Forelimb muscle (tissue), 1 donor: Measurements from ENCODE around the gene SLC43A3. TPM values are rescaled to one million over a fixed set of nuclear protein-coding genes. Genes with fewer than 3 reads are reported as not detected.
"Not testable (repeated sequence)": the region's sequence is repeated elsewhere in the genome, so short reads cannot be mapped to it uniquely, and the experiment has no call there.

Source experiments
- DNase-seq: peaks from one replicate; pipeline ENCODE4 v3.0.0-alpha.2; 2013; ENCODE audit warnings: low read depth
- polyA plus RNA-seq: library from polyadenylated mRNA; unstranded; fragments of 120-200 nt; gene quantifications from one replicate; pipeline ENCODE4 v1.2.1, GENCODE V29; 2013; ENCODE audit not compliant: insufficient read length

SLC43A3 gene
- polyA plus RNA-seq, 1 donor, result 21.8 TPM

DNA sequence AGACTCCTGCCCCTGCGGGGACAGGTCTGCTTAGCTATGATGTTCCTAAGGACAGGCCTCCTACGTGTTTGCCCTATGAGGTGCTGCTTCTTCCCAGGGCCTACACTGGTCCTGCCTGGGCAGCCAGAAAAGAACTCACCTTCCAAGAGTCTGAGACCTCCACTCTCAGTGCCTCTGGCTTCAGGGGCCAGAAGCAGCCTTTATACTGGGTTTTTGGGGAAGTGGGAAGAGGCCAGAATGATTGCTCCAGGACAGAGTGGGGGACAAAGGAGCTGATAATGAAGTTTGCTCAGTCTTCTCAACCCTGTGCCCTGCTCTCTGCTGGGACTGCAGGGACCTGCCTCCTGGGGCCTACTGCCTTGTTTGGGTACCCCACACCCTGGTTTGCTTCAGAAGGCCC is 45.9 kb downstream of the SLC43A3 start, which contains the start of gene PRG3:
PRG3 (minus strand) TSS at position 176 of the 400 bp plus-strand sequence. CDS start 442 bp downstream, outside the sequence.
- no peak for DNase-seq

DNA sequence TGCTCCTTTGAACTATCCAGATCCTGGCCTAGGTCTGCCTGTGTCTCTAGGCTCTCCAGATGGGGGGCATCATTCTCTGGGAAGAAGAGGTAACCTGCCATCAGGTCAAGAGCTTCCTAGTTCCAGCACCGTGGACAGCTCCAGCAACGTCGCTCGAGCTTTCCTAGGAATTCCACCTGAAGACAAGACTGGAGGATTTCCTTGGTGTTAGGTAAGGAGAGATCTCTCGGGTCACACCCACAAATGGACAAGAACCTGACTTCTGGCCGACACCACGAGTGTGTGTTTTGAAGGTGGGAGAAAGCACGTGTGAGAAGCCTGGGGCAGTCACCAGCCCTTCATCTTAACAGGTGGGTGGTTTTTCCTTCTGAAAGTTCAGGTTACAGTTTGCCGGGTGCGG is 47.2 kb downstream of the SLC43A3 start:
- DNase-seq, result no peak

DNA sequence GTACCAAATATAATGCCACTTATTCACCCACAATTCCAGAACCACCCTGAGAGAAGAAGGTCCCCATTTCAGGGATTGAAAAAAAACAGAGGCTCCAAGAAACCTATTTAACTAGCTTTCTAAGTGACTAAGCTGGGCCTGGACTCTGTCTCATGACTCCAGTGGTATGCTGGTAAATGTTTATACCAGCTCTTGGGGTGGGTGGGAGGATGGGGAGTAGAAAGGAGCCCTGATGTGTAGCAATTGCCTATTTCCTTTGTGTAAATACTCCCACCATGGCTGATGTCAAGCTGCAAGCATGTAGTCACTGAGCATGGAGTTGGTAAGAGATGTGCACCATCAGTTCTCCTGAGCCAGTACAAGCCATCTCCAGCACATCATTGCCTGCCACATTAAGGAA is 48.7 kb downstream of the SLC43A3 start:
- DNase-seq, result no peak

DNA sequence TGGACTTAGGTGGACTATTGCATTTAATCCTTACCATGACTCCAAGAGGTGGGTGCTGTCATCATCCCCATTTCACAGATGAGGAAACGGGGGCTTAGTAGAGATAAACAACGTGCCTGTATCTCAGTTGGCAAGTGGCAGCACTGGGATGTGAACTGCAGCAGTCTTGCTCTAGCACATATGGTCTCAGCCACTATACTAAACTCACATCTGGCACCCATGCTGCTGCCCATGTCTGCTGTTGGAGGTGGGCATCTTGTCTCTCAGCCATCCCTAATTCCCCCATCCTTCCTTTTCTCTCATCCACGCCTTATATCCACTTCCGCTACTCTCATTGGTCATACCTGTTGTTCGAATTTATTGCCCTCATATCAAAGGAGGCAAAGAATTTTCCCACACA is 49.8 kb downstream of the SLC43A3 start:
- no peak for DNase-seq

DNA sequence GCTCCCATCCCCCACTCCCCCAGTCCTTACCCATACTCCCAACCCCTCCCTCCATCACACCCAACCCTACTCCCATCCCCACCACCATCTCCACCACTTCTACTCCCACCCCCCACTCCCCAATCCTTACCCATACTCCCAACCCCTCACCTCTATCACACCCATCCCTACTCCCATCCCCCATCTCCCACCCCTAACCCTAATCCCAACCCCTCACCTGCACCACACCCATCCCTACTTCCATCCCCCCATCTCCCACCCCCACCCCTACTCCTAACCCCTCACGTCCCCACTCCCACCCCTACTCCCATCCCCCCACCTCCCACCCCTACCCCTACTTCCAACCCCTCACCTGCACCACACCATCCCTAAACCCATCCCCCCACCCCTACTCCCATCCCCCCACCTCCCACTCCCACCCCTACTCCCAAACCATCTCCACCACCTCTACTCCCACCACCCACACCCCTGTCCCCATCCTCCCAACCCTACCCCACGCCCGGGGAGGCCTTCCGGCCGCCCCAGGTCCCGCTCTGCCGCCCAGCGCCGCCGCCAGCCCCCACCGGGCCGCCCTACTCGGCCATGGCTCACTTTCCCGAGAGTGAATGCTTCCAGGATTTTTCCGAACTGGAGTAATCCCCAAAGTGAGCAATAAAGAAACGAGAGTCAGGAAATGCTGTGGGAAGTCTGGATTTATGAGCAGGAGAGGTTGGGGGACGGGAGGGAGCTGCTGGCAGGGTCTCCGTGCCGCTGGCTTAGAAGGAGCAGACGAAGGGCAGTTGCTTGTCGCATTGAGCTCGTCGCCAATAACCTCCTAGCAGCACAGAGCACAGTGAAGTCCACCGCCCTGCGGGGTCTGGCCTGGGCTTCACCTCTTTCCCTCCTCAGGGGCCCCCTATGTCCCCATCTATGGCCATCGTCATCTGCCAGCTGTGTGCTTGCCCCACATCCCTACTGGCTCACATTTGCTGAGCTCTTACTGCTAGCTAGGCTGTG is 50.5 kb downstream of the SLC43A3 start:
- DNase-seq, result no peak

DNA sequence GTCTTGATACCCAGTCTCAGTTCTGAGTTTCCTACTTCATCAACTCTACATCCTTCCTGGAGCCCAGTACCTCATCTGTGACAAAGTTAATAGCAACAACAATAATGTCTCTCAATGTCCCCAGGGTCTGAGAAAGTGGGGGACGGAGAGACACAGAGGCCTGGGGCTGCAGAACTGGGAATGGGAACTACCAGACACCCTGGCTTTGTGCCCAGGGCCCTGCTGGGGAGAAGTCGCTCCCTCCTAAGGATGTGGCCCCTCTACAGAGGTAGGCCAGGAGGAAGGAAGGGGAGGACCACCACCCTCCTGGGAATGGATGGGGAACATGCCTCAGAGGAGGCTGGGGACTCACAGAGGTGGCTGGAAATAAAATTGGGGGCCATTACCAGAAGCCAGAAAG is 51.4 kb downstream of the SLC43A3 start:
- DNase-seq, result no peak

DNA sequence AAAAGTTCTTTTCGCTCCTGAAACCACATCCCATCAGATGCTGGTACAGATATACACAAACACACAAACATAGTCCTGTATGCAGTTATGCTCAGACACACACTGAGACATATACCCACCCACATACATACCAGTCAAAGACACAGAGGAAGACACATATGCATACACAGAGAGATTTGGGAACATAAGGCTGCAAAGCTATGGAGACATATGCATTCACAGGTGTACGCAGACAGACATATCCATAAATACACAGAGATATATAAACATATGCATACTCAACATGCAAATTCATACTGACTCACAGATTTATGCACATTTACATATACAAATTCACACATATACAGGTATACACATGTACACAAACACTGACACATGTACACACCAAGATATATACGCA is 52.0 kb downstream of the SLC43A3 start:
- no peak for DNase-seq

DNA sequence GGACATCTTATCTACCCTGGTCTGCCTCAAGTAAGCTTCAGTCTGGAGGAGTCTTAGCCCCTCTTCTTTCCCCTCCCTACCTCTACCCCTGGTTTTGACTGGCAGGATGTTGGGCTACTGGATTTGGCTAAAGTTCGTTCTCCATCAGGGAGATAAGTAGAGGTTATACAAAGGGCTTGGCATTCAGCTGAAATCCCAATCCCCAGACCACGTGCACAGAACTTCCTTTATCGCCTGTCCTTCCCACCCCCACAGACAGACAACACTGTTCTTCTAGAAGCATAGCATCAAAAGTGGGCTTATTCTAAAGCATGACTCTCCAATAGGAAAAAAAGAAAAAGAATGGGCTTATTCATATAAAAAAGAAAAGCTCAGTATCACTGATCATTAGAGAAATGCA is 53.8 kb downstream of the SLC43A3 start:
- DNase-seq, result no peak

DNA sequence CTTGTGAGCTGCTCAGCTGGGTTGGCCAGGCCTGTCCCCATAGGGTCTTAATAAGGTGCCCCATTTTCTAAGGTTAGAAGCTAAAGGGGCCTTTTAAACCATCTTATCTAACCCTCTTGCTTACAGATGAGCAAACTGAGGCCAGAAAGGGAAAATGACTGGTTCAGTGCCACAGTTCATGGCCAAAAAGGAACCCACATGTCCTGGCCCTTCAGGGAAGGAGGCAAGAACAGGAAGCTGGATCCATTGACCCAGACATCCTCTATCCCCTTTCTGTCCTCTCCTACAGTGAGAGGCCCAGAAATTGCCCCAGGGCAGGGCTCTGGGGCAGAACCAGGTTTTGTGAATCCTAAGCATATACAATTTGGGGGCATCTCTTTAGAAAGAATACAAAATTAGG is 56.0 kb downstream of the SLC43A3 start:
- no peak for DNase-seq

DNA sequence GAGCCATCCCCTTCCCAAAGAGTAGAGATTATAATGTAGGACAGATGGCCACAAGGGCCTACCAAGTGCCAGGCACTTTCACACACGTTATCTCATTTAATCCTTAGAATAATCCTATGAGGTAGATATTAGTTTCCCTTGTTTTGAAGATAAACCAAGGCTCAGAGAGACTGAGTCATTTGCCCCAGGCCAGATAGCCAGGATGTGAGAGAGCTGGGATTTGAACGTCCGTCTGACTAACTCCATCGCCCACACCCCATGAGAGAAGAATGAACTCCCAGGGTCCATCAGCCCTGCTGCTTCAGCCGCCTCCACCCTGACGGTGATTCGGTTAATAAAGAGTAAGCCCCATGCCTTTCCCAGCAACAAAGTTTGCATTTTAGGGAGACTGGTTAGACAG is 56.7 kb downstream of the SLC43A3 start:
- no peak for DNase-seq

DNA sequence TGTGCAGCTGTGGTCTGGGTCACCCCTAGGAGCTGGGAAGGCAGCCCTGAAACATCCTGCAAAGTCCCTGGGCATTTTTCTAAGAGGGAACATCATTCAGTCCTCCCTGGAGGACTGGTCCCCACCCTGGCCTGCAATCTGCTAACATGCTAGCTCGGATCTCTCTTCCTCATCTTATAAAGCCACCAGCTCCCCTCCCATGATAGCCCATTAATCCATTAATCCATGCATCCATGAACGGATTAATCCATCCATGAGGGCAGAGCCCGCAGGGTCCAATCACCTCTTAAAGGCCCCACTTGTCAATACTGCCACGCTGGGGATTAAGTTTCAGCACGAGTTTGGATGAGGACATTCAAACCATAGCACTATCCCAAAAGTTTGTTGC is 58.1 kb downstream of the SLC43A3 start:
- DNase-seq, result no peak

DNA sequence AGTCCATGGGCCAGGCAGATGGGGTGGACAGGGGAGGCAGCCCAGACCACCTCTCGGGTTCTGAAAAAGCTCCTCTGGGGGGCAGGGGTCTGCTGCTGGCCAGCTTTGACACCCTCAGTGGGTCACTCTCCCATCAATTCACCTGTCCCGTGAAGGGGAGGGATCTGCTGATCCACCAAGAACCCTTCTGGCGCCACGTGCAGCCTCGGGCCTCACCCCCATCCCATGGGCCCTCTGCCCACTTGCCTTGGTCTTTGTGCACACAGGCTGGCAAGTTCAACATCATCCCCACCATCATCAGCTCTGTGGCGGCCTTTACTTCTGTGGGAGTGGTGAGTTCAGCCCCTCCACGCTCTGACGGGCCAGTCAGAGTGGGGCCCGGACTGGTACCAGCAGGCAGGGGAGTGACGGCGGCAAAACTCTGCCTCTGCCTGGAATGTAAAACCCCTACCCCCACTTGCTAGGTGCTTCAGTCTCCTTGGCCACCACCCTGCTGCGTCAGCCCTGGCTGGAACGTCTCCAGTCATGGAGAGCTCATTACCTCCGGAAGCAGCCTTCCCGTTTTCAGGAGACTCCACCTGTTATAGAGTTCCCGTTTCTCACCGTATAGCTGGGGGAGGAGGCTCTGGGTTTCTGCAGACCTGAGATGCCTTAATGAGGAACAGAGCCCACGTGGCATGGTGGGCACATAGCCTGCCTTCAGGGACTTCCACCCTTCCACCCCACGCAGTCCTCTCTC is 58.6 kb downstream of the SLC43A3 start:
- no peak for DNase-seq

DNA sequence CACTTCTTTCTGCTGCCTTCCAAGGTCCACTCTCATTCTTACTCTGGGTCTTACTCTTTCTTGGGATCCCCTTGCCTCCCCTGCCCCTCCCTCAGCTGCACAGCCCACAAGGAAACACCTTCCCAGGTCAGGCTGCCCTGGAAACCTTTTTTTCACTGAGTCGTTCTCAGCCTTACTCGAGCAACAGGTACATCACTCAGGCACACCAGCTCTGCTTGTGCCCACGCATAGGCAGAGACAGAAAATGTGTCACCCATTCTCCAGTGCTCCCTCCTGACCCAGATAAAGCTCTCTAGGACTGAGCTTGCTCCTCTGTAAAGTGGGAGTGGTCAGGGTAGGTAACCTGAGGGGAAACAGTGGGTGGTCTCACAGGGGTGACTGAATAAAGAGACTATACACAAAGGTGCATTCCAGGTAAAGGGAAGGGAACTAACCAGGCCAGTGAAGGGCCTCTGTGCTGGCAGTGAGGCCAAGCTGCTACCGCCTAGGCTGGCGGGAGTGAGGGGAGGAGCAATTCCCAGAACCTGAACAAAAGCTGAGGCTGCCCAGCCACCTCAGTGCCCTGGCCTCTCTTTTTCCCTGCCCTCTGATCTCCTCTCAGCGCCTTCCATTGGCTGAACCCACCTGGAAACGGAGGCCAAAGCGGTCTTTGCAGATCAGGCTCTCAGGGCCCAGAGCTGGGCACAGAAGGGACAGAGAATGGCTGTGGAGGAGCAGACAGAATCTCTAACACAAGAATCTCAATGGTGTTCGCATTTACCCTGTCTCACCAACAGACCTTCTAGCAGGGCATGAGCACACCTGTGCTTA is 61.9 kb downstream of the SLC43A3 start:
- no peak for DNase-seq

DNA sequence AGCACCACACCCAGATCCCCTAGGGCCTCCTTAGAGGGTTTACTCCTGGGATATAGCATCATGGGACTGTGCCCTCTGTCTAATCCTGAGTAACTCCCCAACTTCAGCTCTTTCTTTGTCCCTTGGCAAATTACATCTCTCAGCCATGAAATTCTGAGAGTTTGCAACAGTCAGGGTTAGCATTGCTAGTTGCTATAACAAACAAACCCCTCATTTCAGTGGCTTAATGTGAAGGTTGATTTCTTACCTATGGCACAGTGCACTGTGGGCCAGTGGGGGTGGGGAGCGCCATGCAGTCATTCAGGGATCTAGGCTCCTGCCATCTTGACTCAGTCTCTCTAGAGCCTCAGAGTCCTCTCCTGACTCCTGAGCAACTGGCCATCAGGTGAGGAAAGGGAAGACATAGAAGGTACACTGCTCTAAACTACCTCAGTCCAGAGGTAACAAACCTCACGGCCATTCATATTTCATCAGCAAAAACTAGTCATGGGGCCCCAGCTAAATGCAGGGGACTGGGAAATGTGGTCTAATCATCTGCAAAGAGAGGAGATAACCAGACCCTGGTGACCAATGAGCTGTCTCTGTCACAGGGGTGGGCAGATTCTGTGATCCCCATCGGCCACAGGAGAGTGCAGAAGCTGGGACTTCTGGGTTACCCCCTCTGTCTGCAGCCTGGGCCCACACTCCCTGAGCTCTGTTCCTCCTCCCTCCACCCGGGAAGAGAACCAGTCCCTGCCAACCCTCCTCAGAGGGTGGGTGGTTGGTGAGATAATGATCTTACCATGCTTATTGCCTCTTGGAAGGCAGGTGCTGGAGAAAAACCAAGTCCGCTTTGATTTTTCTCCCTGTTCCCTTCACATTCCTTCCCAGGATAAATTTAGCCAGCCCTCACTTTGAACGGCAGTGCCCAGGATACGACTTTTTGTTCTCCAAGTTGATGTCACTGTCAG is 63.5 kb downstream of the SLC43A3 start:
- DNase-seq, result no peak

DNA sequence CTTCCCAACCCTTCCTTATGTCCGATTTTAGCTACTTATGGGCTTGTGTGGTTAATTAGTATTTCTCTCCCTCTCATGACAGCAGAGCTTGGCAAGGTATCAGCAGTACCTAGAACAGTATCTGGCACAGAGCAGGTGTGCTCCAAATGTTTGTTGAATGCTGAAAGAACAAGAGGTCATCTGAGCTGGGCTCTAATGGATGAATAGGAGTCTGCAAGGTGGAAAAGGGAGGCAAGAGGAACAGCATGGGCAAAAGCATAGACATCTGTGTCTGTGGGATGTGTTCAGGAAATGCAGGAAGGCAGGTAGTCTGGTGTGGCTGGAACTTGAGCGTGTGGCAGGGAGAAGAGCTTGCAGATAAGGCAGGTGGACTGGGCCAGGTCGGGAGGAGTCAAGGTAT is 65.0 kb downstream of the SLC43A3 start:
- DNase-seq, result no peak

DNA sequence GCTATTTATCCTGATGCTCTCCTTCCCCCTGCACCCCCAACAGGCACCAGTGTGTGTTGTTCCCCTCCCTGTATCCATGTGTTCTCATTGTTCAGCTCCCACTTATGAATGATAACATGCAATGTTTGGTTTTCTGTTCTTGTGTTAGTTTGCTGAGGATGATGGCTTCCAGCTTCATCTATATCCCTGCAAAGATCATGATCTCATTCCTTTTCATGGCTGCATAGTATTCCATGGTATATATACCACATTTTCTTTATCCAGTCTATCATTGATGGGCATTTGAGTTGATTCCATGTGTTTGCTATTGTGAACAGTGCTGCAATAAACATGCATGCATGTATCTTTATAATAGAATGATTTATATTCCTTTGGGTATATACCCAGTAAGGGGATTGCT is 65.5 kb downstream of the SLC43A3 start:
- DNase-seq, result not testable (repeated sequence)

DNA sequence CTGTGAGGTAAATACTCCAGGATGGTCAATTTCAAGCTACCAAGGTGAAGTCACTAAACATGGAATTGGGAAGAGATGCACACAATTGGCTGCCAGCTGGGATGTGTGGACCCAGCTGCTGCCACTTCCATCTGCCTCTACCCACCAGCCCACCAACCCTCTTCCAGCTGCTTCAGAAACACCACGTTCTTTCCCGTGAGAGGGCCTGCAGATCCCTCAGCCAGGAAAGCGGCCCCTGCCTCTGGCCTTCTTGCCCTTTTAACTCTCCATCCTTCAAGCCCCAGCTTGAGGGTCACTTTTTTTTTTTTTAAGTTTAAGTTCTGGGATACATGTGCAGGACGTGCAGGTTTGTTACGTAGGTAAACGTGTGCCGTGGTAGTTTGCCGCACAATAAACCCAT is 65.9 kb downstream of the SLC43A3 start:
- no peak for DNase-seq

DNA sequence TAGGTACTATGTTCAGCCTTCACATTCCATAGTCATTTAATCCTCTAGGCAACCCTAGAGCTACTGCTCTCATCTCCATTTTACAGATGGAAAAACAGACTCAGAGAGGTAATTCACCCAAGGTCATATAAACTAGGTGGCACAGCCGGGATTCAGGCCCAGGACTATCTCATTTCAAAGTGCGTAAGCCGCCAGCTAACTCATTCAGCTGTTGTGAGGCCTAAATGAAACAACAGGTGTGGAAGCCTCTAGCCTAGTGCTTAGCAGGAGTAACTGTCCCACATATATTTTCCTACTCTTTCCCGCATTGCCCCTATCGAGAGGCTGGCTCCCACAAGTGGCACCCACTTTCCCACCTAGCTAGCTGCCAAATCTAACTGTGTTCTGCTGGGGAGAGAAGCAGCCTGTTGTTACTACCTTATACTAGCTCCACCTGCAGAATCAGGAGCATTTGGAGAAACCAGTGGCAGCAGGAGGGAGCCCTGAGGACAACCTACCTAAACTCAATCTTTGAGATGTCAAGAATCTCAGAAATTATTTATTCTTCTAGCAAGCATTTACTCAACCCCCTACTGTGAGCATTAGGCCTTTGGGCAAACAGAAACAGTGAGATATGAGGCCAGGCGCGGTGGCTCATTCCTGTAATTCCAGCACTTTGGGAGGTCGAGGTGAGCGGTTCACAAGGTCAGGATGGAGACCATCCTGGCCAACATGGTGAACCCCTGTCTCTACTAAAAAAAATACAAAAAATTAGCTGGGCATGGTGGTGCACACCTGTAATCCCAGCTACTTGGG is 66.8 kb downstream of the SLC43A3 start:
- no peak for DNase-seq

DNA sequence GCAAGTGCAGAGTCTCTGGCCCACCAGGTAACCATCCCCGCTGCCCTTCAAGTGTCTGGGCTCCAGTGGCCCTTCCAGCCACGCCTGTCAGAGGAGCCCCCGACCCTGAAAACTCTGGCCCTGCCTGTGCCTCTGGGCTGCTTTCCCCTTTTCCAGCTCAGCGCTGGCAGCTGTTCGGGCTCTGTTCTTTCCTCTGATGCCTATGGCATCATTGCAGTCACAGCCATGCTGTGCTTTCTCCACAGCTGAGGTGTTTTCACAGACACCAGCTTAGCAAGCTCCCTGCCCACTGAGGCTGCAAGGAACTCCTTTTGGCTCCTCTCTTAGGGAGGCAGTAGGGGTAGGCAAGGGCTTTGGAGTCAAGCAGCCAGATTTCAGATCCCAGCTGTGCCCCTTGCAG is 67.5 kb downstream of the SLC43A3 start:
- no peak for DNase-seq

DNA sequence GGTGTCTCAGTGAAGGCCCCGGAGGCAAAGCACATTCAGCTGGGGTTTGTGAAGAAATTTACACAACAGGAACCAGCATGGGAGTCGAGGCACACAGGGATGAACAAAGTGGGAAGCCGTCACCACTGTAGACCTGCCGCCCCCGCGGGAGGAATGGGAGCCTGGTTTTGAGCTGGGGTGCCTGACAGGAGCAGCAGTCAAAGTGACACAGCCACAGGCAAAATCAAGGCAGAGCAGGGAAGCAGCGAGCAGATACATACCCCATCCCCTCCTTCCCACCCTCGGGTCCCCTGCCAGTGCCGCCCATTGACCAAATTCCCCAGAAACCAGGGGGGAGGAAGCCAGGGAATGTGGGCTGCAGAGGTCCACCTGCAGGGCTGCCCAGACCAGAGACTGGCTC is 67.9 kb downstream of the SLC43A3 start:
- DNase-seq, result no peak
